GM23338 (cell line): ENCODE measurements around the gene NFATC3. TPM values are rescaled to one million over a fixed set of nuclear protein-coding genes. Genes with fewer than 3 reads are reported as not detected.

Source experiments
- ATAC-seq: fragments of 200-7000 bp; cut with Tn5 transposase; 3 replicates; pipeline ENCODE4 v1.9.1; 2020
- DNase-seq: peaks from one replicate; pipeline ENCODE4 v3.0.0-alpha.2; 2015; ENCODE audit warnings: low spot score
- H2AFZ ChIP-seq: fragments of 200-600 bp; sonication (generic); 2 replicates; pipeline ENCODE4 v1.8.0; 2016; ENCODE audit warnings: antibody characterized with exemption, mild to moderate bottlenecking, moderate library complexity
- H3F3A ChIP-seq: fragments of 200-600 bp; sonication (generic); replicated peaks from 2 replicates; pipeline ENCODE4 v1.8.0; 2017; ENCODE audit warnings: antibody characterized with exemption, mixed run types, low read depth
- H3K27ac ChIP-seq: fragments of 200-600 bp; sonication (generic); 2 replicates; pipeline ENCODE4 v1.6.1; 2016; ENCODE audit warnings: low read depth
- H3K27me3 ChIP-seq: fragments of 200-600 bp; sonication (generic); 2 replicates; pipeline ENCODE4 v1.8.0; 2016; ENCODE audit warnings: mild to moderate bottlenecking, mixed run types, moderate library complexity; ENCODE audit not compliant: insufficient read depth
- H3K36me3 ChIP-seq: fragments of 200-600 bp; sonication (generic); 2 replicates; pipeline ENCODE4 v1.8.0; 2016; ENCODE audit warnings: mild to moderate bottlenecking; ENCODE audit not compliant: insufficient read depth
- H3K4me1 ChIP-seq: fragments of 200-600 bp; sonication (generic); 2 replicates; pipeline ENCODE4 v1.8.0; 2016; ENCODE audit warnings: mild to moderate bottlenecking, moderate library complexity; ENCODE audit not compliant: insufficient read depth
- H3K4me2 ChIP-seq: fragments of 200-600 bp; sonication (generic); 2 replicates; pipeline ENCODE4 v1.7.1; 2017; ENCODE audit warnings: mixed run types
- H3K4me3 ChIP-seq: fragments of 200-600 bp; sonication (generic); 2 replicates; pipeline ENCODE4 v1.6.1; 2016; ENCODE audit warnings: mixed run types
- H3K79me2 ChIP-seq: fragments of 200-600 bp; sonication (generic); replicated peaks from 2 replicates; pipeline ENCODE4 v1.8.0; 2017; ENCODE audit warnings: mild to moderate bottlenecking; ENCODE audit not compliant: insufficient read depth
- H3K9me2 ChIP-seq: fragments of 200-600 bp; sonication (generic); 2 replicates; pipeline ENCODE4 v1.8.0; 2017; ENCODE audit not compliant: insufficient read depth
- H4K20me1 ChIP-seq: fragments of 200-600 bp; sonication (generic); replicated peaks from 2 replicates; pipeline ENCODE4 v1.8.0; 2017; ENCODE audit warnings: mild to moderate bottlenecking; ENCODE audit not compliant: insufficient read depth
- H3K27ac Mint-ChIP-seq: 2 replicates; pipeline ENCODE4 v1.8.0; 2020; ENCODE audit warnings: inconsistent platforms, mild to moderate bottlenecking, moderate library complexity, mixed read lengths
- H3K27me3 Mint-ChIP-seq: 3 replicates; pipeline ENCODE4 v1.8.0; 2022; ENCODE audit warnings: low read depth, mild to moderate bottlenecking, moderate library complexity, mixed read lengths, inconsistent platforms; ENCODE audit not compliant: insufficient read depth, poor library complexity
- H3K36me3 Mint-ChIP-seq: 3 replicates; pipeline ENCODE4 v1.8.0; 2021; ENCODE audit warnings: low read depth, mild to moderate bottlenecking, inconsistent platforms, moderate library complexity, mixed read lengths
- H3K4me1 Mint-ChIP-seq: 3 replicates; pipeline ENCODE4 v1.8.0; 2020; ENCODE audit warnings: mild to moderate bottlenecking, inconsistent platforms, mixed read lengths
- H3K4me3 Mint-ChIP-seq: 3 replicates; pipeline ENCODE4 v1.8.0; 2021; ENCODE audit warnings: moderate library complexity, mild to moderate bottlenecking, inconsistent platforms, mixed read lengths
- H3K9me3 Mint-ChIP-seq: 3 replicates; pipeline ENCODE4 v1.8.0; 2020; ENCODE audit warnings: moderate library complexity, mild to moderate bottlenecking, inconsistent platforms, mixed read lengths
- CREB1 ChIP-seq: fragments of 250-450 bp; sonication (Bioruptor Pico); IDR thresholded peaks from 2 replicates; pipeline ENCODE4 v1.5.0; 2020; ENCODE audit warnings: low read depth, mild to moderate bottlenecking, moderate library complexity
- CTCF ChIP-seq, 2 experiments: fragments of 200-600 bp in 1 of 2; sonication (generic) in 1 of 2; conservative IDR thresholded peaks; 2 replicates each; pipeline versions ENCODE4 v1.5.1 to v1.6.1; 2016 to 2017; ENCODE audit warnings: antibody characterized with exemption in 2 of 2, low read depth in 2 of 2, mild to moderate bottlenecking in 2 of 2, moderate library complexity in 1 of 2
- ETS1 ChIP-seq: IDR thresholded peaks from 2 replicates; pipeline ENCODE4 v1.6.1; 2016; ENCODE audit warnings: antibody characterized with exemption
- EZH2 ChIP-seq: fragments of 200-600 bp; sonication (generic); IDR thresholded peaks from one replicate; pipeline ENCODE4 v1.8.0; 2017; ENCODE audit warnings: antibody characterized with exemption, mild to moderate bottlenecking, low read depth; ENCODE audit not compliant: unreplicated experiment
- JUNB ChIP-seq: IDR thresholded peaks from one replicate; pipeline ENCODE4 v1.6.1; 2016; ENCODE audit warnings: antibody characterized with exemption; ENCODE audit not compliant: unreplicated experiment
- NANOG ChIP-seq: IDR thresholded peaks from 2 replicates; pipeline ENCODE4 v1.6.1; 2016; ENCODE audit warnings: antibody characterized with exemption, borderline replicate concordance
- POLR2AphosphoS5 ChIP-seq: IDR thresholded peaks from 2 replicates; pipeline ENCODE4 v1.6.1; 2016; ENCODE audit warnings: antibody characterized with exemption, low read depth
- REST ChIP-seq: IDR thresholded peaks from one replicate; pipeline ENCODE4 v1.6.1; 2018; ENCODE audit warnings: antibody characterized with exemption; ENCODE audit not compliant: unreplicated experiment
- STAT1 ChIP-seq: IDR thresholded peaks from one replicate; pipeline ENCODE4 v1.6.1; 2016; ENCODE audit warnings: antibody characterized with exemption; ENCODE audit not compliant: unreplicated experiment
- ZNF114 ChIP-seq: fragments of 250-450 bp; sonication (Bioruptor Pico); IDR thresholded peaks from 2 replicates; pipeline ENCODE4 v1.5.0; 2020; ENCODE audit warnings: mild to moderate bottlenecking, moderate library complexity
- ZNF331 ChIP-seq: fragments of 250-450 bp; sonication (Bioruptor Pico); IDR thresholded peaks from 2 replicates; pipeline ENCODE4 v1.5.0; 2020; ENCODE audit warnings: low read depth, mild to moderate bottlenecking, moderate library complexity
- ZNF462 ChIP-seq: fragments of 250-450 bp; sonication (Bioruptor Pico); IDR thresholded peaks from 2 replicates; pipeline ENCODE4 v1.5.0; 2020; ENCODE audit warnings: mild to moderate bottlenecking, moderate library complexity
- polyA plus RNA-seq: library from polyadenylated mRNA; unstranded; fragments of >200 nt; fragmentation: Nextera tagmentation; extraction: Ambion mirVana; gene quantifications from 2 replicates; pipeline ENCODE4 v1.2.1, GENCODE V29; 2016
- total RNA-seq: library from RNA; depleted of rRNA; stranded (reverse); fragments of >200 nt; shearing (Covaris generic); gene quantifications from 2 replicates; pipeline ENCODE4 v1.2.3, GENCODE V29; 2014

NFATC3 gene
- total and polyA plus RNA-seq, 2 experiments from 2014 or later, result 9.2 to 40.9 TPM

- DNase-seq (no peak), ATAC-seq (no peak)
- no peak overlapping the region for H3K4me3 Mint-ChIP-seq
- peaks cover 12% of the 10 kb centered on the region for H3K36me3 Mint-ChIP-seq
- no peaks in the 10 kb centered on the region for H3K9me3 Mint-ChIP-seq
- H3K4me1 Mint-ChIP-seq, result no peaks in the 10 kb centered on the region
- TF ChIP-seq POLR2AphosphoS5 (no peak), REST (no peak), JUNB (no peak), EZH2 (no peak), ZNF114 (no peak), NANOG (no peak), CTCF (conservative IDR thresholded peaks at IDR 0.05; ENCODE audit: low read depth in 2 of 2) (no peak), STAT1 (no peak), CREB1 (CRISPR knock-in tag) (no peak), ZNF462 (no peak), ETS1 (no peak), ZNF331 (CRISPR knock-in tag) (no peak)
- H3K27me3 ChIP-seq, result no peaks in the 10 kb centered on the region
- H3K4me1 ChIP-seq, result no peaks in the 10 kb centered on the region
- H3K4me3 ChIP-seq, result no peak overlapping the region
- no peak overlapping the region for H3K4me2 ChIP-seq
- peaks cover 1% of the 10 kb centered on the region for H3K27me3 Mint-ChIP-seq
- peaks cover 4% of the 10 kb centered on the region; the same call in 1 of the 2 replicates for H4K20me1 ChIP-seq
- H3K9me2 ChIP-seq, result no peaks in the 10 kb centered on the region
- H3K27ac ChIP-seq, result no peak overlapping the region
- H3K27ac Mint-ChIP-seq, result no peak overlapping the region
- no peaks in the 10 kb centered on the region for H3K79me2 ChIP-seq
- no peaks in the 10 kb centered on the region for H3F3A ChIP-seq
- H2AFZ ChIP-seq, result no peak overlapping the region
- no peaks in the 10 kb centered on the region for H3K36me3 ChIP-seq
Measured at GRCh38 chr16:68194251-68194650, 109.1 kb downstream of the NFATC3 start.
